MM.1S (cell line): Measurements from ENCODE around the gene SCGB3A1.

Experiments
- EZH2phosphoT487 ChIP-seq: fragments of 300-600 bp; sonication (generic); IDR thresholded peaks from 2 replicates; pipeline ENCODE4 v1.6.1; 2018; ENCODE audit warnings: antibody characterized with exemption, low read length
- TF ChIP-seq, protein P1 (sequence below): fragments of 300-600 bp; sonication (generic); IDR thresholded peaks from 2 replicates; pipeline ENCODE4 v1.5.1; 2016; ENCODE audit warnings: antibody characterized with exemption, low read length, mixed read lengths

DNA sequence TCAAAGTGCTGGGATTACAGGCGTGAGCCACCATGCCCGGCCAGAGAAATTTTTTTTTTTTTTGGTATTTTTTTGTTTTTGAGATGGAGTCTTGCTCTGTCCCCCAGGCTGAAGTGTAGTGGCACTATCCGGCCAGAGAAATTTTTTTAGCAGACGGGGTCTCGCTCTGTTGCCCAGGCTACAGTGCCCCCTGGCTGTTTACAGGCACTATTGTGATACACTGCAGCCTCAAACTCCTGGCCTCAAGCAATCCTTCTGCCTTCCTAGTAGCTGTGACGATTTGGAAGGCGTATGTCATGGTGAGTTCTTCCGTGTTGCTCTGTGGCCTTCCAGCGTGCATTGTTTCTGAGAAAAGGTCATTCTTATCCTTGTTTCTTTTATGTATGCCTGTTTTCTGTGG is 49.6 kb downstream of the SCGB3A1 start:
- TF ChIP-seq, protein P1, sequence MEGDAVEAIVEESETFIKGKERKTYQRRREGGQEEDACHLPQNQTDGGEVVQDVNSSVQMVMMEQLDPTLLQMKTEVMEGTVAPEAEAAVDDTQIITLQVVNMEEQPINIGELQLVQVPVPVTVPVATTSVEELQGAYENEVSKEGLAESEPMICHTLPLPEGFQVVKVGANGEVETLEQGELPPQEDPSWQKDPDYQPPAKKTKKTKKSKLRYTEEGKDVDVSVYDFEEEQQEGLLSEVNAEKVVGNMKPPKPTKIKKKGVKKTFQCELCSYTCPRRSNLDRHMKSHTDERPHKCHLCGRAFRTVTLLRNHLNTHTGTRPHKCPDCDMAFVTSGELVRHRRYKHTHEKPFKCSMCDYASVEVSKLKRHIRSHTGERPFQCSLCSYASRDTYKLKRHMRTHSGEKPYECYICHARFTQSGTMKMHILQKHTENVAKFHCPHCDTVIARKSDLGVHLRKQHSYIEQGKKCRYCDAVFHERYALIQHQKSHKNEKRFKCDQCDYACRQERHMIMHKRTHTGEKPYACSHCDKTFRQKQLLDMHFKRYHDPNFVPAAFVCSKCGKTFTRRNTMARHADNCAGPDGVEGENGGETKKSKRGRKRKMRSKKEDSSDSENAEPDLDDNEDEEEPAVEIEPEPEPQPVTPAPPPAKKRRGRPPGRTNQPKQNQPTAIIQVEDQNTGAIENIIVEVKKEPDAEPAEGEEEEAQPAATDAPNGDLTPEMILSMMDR = no peak
- no peak for TF ChIP-seq EZH2phosphoT487
